GM06990 (cell line): Measurements from ENCODE around the gene BMERB1.
A peak's percentile ranks its signal among the peaks of the same experiment; 100 is the strongest.

ENCODE experiments used
- DNase-seq: peaks from one replicate; pipeline ENCODE4 v3.0.0-alpha.2; 2011; ENCODE audit not compliant: insufficient read length; ENCODE audit errors: extremely low read depth
- H3K27me3 ChIP-seq: replicated peaks from 2 replicates; pipeline ENCODE4 v1.6.0; 2011; ENCODE audit warnings: low read length; ENCODE audit not compliant: control insufficient read depth, insufficient read depth
- H3K36me3 ChIP-seq: 2 replicates; pipeline ENCODE4 v1.5.1; 2011; ENCODE audit warnings: low read length; ENCODE audit not compliant: control insufficient read depth, insufficient read depth
- H3K4me3 ChIP-seq: replicated peaks from 2 replicates; pipeline ENCODE4 v1.5.1; 2011; ENCODE audit warnings: low read depth, mild to moderate bottlenecking, control low read depth, low read length
- TF ChIP-seq, protein P1 (sequence below): IDR thresholded peaks from 2 replicates; pipeline ENCODE4 v1.5.1; 2011; ENCODE audit warnings: low read length, control low read depth, mild to moderate bottlenecking, inconsistent platforms; ENCODE audit not compliant: insufficient read depth, poor library complexity, severe bottlenecking

Gene BMERB1

DNA sequence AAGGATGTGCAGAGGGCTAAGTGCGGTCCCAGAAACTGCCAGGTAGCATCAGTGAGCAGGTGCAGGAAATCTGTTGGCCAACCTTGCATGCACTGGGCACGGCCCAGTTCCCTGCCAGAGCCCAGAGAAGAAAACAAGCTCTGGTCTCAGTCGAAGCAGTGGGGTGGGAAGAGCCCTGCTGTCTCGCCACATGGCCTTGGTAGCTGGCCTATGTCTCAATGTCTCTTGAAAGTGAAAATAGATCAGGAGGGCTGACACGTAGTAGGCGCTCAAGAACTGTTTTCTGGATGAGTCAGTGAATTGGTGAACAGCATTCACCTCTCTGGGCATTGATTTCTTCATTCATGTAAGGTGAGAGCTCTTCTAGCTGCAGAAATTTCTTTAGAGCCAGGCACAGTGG, 118.1 kb downstream of the BMERB1 start:
- no peaks in the 10 kb centered on the region for H3K36me3 ChIP-seq
- TF ChIP-seq, protein P1, sequence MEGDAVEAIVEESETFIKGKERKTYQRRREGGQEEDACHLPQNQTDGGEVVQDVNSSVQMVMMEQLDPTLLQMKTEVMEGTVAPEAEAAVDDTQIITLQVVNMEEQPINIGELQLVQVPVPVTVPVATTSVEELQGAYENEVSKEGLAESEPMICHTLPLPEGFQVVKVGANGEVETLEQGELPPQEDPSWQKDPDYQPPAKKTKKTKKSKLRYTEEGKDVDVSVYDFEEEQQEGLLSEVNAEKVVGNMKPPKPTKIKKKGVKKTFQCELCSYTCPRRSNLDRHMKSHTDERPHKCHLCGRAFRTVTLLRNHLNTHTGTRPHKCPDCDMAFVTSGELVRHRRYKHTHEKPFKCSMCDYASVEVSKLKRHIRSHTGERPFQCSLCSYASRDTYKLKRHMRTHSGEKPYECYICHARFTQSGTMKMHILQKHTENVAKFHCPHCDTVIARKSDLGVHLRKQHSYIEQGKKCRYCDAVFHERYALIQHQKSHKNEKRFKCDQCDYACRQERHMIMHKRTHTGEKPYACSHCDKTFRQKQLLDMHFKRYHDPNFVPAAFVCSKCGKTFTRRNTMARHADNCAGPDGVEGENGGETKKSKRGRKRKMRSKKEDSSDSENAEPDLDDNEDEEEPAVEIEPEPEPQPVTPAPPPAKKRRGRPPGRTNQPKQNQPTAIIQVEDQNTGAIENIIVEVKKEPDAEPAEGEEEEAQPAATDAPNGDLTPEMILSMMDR = no peak
- H3K4me3 ChIP-seq = no peak overlapping the region
- peak; percentile 6 for DNase-seq
- H3K27me3 ChIP-seq = no peaks in the 10 kb centered on the region

DNA sequence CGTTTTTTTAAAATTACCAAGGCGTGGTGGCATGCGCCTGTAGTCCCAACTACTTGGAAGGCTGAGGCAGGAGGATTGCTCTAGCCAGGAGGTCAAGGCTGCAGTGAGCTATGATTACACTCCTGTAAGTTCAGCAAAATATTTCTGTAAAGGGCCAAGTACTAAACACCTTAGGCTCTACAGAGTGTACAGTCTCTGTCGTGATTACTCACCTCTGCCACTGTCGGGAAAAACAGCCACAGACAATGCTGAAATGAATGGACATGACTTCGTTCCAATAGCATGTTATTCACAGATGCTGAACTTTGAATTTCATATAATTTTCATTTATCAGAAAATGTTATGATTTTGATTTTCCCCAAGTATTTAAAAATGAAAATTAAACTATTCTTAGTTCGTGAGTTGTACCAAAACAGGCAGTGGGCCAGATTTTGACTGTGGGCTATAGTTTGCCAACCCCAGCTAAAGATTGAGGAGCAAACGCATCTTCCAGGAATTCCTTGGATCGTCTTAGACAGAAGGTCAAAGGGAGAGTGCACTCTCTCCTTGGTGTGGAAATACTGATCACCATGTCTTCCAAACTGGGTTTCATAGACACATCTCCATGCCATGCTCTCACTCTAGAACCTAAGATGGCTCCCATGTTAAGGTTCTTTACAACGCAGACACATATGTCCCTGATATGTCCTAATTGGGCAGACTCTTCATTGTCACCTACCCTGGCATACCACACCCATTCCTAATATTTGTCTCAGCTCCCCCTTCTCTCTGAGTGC, 119.1 kb downstream of the BMERB1 start:
- no peak for DNase-seq
- TF ChIP-seq, protein P1 = no peak
- Histone ChIP-seq H3K27me3 (no peaks in the 10 kb centered on the region), H3K36me3 (no peaks in the 10 kb centered on the region), H3K4me3 (no peak overlapping the region)

DNA sequence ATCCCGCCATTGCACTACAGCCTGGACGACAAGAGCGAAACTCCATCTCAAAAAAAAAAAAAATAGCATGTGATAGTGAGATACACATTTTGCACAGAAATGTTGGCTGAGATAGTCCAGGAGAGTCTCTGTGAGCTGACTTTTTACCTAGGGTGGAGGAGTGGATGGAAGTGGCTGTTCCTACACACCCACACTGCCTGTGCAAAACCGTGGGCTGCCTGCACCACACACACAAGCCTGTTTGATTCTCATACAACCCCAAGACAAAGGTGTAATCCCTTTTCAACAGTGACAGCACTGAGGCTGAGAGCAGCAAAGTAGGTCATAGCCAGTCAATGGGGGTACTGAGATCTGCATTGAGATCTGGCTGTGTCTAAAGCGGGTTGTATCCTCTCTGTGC, 121.7 kb downstream of the BMERB1 start:
- H3K36me3 ChIP-seq = no peaks in the 10 kb centered on the region
- TF ChIP-seq, protein P1 = no peak
- no peaks in the 10 kb centered on the region for H3K27me3 ChIP-seq
- no peak overlapping the region for H3K4me3 ChIP-seq
- DNase-seq = no peak

DNA sequence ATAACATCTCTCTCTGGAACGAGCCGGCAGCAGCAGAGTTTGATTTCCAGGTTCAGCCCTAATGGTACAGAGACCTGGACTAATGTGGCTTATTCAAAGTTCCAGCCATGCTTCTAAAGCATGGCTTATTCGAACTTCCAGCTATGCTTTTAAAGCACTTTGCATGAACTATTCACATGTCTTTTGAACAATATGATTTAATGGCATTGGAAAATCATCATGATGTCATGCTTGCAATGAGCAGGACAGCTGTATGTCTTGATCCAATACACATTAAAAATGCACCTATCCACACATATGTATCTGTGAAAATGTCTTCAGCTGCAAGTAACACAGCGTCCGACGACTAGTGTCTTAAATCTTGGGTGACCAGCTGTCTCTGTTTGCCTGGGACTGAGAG, 122.9 kb downstream of the BMERB1 start:
- Histone ChIP-seq H3K4me3 (no peak overlapping the region), H3K27me3 (no peaks in the 10 kb centered on the region), H3K36me3 (no peaks in the 10 kb centered on the region)
- no peak for DNase-seq
- TF ChIP-seq, protein P1 = no peak

DNA sequence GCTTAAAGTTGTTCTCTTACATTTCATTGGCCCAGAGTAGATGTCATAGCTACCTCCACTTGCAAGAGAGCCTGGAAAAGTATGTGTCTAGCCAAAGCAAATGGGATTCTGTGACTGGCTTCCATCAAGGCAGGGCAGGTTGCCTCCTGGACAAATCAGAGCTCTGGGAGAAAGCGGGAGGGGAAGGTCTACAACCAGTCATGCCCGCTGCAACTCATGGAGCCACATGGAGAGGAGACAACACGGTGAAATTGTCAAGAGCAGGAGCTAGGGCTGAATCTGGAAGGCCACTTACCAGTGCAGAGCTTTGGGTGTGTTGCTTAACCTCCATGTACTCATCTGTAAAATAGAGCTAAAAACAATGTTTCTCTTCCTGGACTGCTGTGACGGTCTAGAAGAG, 124.8 kb downstream of the BMERB1 start:
- no peaks in the 10 kb centered on the region for H3K36me3 ChIP-seq
- TF ChIP-seq, protein P1 = no peak
- no peak overlapping the region for H3K4me3 ChIP-seq
- H3K27me3 ChIP-seq = no peaks in the 10 kb centered on the region
- no peak for DNase-seq
